ENCODE results near the gene LRRC43.

DNA sequence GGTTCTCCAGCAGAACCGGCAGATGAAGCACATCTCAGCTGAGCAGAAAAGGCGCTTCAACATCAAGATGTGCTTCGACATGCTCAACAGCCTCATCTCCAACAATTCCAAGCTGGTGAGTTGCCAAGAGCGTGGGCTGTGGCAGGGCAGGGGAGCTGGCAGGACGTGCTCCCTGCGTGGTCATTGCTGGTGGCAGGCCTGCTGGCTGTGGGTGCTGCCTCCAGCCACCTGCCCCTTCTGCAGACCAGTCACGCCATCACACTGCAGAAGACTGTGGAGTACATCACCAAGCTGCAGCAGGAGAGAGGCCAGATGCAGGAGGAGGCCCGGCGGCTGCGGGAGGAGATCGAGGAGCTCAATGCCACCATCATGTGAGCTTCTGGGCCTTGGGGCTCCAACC lies 44.7 kb upstream of the LRRC43 start:
- TF ChIP-seq, protein P1, sequence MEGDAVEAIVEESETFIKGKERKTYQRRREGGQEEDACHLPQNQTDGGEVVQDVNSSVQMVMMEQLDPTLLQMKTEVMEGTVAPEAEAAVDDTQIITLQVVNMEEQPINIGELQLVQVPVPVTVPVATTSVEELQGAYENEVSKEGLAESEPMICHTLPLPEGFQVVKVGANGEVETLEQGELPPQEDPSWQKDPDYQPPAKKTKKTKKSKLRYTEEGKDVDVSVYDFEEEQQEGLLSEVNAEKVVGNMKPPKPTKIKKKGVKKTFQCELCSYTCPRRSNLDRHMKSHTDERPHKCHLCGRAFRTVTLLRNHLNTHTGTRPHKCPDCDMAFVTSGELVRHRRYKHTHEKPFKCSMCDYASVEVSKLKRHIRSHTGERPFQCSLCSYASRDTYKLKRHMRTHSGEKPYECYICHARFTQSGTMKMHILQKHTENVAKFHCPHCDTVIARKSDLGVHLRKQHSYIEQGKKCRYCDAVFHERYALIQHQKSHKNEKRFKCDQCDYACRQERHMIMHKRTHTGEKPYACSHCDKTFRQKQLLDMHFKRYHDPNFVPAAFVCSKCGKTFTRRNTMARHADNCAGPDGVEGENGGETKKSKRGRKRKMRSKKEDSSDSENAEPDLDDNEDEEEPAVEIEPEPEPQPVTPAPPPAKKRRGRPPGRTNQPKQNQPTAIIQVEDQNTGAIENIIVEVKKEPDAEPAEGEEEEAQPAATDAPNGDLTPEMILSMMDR (IDR thresholded peaks at IDR 0.05; ENCODE audit: low read depth, low read length): no peak
- TF ChIP-seq POLR2A (IDR thresholded peaks at IDR 0.05; ENCODE audit: extremely low read depth, insufficient read length): no peak
